A673 (cell line): ENCODE results near the gene ITPR3. TPM values are rescaled to one million over a fixed set of nuclear protein-coding genes. Genes with fewer than 3 reads are reported as not detected.

Experiments used
- BruUV-seq: library from RNA; stranded (reverse); fragments of 400-500 nt; replicated peaks from 2 replicates; lab custom pipeline; 2021; lab: Mats Ljungman, UMichigan
- CTCF ChIA-PET: fragments of 300-600 bp; sonication (Branson Sonifier 250); formaldehyde crosslinking; loops from one replicate; lab custom pipeline; 2022; ENCODE audit warnings: antibody characterized with exemption; lab: Charles Lee
- POLR2A ChIA-PET: fragments of 300-600 bp; sonication (Branson Sonifier 250); formaldehyde crosslinking; loops from one replicate; lab custom pipeline; 2022; ENCODE audit warnings: antibody characterized with exemption; ENCODE audit not compliant: low non-redundant PET; lab: Charles Lee
- DNase-seq: peaks from one replicate; pipeline ENCODE4 v3.0.0-alpha.2; 2015; ENCODE audit warnings: low spot score
- H3K27ac ChIP-seq: fragments of 200-600 bp; sonication (generic); 2 replicates; pipeline ENCODE4 v1.5.1; 2016; ENCODE audit warnings: mixed run types, low read depth, mild to moderate bottlenecking, mixed read lengths, antibody characterized with exemption, low read length; ENCODE audit not compliant: poor library complexity, severe bottlenecking
- H3K27me3 ChIP-seq: fragments of 200-600 bp; sonication (generic); replicated peaks from 2 replicates; pipeline ENCODE4 v1.6.1; 2017; ENCODE audit warnings: mixed run types, low read depth, mild to moderate bottlenecking, mixed read lengths, antibody characterized with exemption, low read length; ENCODE audit not compliant: insufficient read depth, poor library complexity
- H3K36me3 ChIP-seq: fragments of 200-600 bp; sonication (generic); 2 replicates; pipeline ENCODE4 v1.6.1; 2016; ENCODE audit warnings: mixed run types, mild to moderate bottlenecking, mixed read lengths, antibody characterized with exemption, low read length; ENCODE audit not compliant: insufficient read depth, poor library complexity, severe bottlenecking
- H3K4me1 ChIP-seq: fragments of 200-600 bp; sonication (generic); 2 replicates; pipeline ENCODE4 v1.6.1; 2017; ENCODE audit warnings: mixed run types, mild to moderate bottlenecking, mixed read lengths, antibody characterized with exemption, low read length; ENCODE audit not compliant: insufficient read depth, poor library complexity, severe bottlenecking
- H3K4me3 ChIP-seq: fragments of 200-600 bp; sonication (generic); 2 replicates; pipeline ENCODE4 v1.5.1; 2016; ENCODE audit warnings: low read depth, mixed run types, mild to moderate bottlenecking, mixed read lengths, low read length; ENCODE audit not compliant: poor library complexity, severe bottlenecking
- H3K9me3 ChIP-seq: fragments of 200-600 bp; sonication (generic); 2 replicates; pipeline ENCODE4 v1.6.1; 2016; ENCODE audit warnings: mixed run types, low read depth, mild to moderate bottlenecking, mixed read lengths, antibody characterized with exemption, low read length; ENCODE audit not compliant: poor library complexity, severe bottlenecking
- EZH2 ChIP-seq: fragments of 200-600 bp; sonication (generic); IDR thresholded peaks from 2 replicates; pipeline ENCODE4 v1.6.1; 2017; ENCODE audit warnings: borderline replicate concordance, low read depth, mild to moderate bottlenecking, mixed read lengths, antibody characterized with exemption, low read length; ENCODE audit not compliant: poor library complexity, severe bottlenecking
- intact Hi-C: fragments of 100-400 bp; cut with micrococcal nuclease; formaldehyde crosslinking; loops from one replicate; pipeline ENCODE4 v1.10.0; 2022; ENCODE audit not compliant: unreplicated experiment
- total RNA-seq: library from RNA; stranded (reverse); gene quantifications from 2 replicates; pipeline ENCODE4 v1.2.3, GENCODE V29; 2021
- TF ChIP-seq, protein P1 (sequence below): fragments of 300-800, 200-600 bp; sonication (generic); conservative IDR thresholded peaks from 2 replicates; pipeline ENCODE4 v1.5.1; 2017; ENCODE audit warnings: low read depth, mild to moderate bottlenecking, antibody characterized with exemption, low read length, moderate library complexity, mixed read lengths

Gene ITPR3
- total RNA-seq, 1 experiment from 2014 or later, result 27.8 TPM

DNA sequence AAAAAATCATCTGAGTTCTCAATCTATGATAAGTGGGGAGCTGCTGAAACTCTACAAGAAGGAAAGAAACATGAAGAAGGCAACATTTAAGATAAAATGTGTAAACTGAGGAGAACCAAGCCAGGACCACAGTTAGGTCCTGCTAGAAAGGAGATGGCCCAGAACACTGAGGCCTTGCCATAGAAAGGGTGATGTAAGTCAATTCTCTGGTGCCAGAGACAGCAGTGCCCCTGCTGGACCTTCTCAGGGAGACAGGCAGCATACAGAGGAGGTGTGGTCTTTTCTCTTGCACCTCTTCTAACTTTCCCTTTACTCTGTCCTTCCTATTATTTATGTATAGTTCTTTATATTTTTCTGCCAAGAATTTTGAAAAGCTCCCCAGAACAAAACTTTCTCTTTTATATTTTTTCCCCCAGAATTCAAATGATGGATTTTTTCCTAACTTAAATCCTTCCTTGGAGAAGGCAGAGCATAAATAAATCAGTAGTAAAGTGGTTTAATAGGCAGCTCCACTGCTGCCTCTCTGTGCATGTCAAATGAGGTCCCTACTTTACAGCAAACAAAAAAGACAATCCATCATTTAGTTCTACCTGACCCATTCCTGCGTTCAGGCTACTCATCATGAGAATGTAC, 81.3 kb downstream of the ITPR3 start:
- H3K27me3 ChIP-seq, result no peaks in the 10 kb centered on the region
- DNase-seq, result peak; percentile 53
- no peak overlapping the region for H3K27ac ChIP-seq
- intact Hi-C loops, result no loop called here
- POLR2A ChIA-PET, result interaction anchor here (0.6 to 0.8 kb wide), 2 partner anchors 16 to 102 kb away, joined by 5 to 7 read pairs; no protein-coding TSS in a partner anchor
- no TSS peak for BruUV-seq
- H3K9me3 ChIP-seq, result no peaks in the 10 kb centered on the region
- H3K4me3 ChIP-seq, result no peak overlapping the region
- H3K4me1 ChIP-seq, result peaks cover 25% of the 10 kb centered on the region
- no peak for TF ChIP-seq EZH2
- TF ChIP-seq, protein P1, sequence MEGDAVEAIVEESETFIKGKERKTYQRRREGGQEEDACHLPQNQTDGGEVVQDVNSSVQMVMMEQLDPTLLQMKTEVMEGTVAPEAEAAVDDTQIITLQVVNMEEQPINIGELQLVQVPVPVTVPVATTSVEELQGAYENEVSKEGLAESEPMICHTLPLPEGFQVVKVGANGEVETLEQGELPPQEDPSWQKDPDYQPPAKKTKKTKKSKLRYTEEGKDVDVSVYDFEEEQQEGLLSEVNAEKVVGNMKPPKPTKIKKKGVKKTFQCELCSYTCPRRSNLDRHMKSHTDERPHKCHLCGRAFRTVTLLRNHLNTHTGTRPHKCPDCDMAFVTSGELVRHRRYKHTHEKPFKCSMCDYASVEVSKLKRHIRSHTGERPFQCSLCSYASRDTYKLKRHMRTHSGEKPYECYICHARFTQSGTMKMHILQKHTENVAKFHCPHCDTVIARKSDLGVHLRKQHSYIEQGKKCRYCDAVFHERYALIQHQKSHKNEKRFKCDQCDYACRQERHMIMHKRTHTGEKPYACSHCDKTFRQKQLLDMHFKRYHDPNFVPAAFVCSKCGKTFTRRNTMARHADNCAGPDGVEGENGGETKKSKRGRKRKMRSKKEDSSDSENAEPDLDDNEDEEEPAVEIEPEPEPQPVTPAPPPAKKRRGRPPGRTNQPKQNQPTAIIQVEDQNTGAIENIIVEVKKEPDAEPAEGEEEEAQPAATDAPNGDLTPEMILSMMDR, result peak; percentile 44
- CTCF ChIA-PET, result interaction anchor here (0.6 to 1.3 kb wide), 2 partner anchors 86 to 353 kb away, joined by 3 read pairs; no protein-coding TSS in a partner anchor
- peaks cover 29% of the 10 kb centered on the region for H3K36me3 ChIP-seq

DNA sequence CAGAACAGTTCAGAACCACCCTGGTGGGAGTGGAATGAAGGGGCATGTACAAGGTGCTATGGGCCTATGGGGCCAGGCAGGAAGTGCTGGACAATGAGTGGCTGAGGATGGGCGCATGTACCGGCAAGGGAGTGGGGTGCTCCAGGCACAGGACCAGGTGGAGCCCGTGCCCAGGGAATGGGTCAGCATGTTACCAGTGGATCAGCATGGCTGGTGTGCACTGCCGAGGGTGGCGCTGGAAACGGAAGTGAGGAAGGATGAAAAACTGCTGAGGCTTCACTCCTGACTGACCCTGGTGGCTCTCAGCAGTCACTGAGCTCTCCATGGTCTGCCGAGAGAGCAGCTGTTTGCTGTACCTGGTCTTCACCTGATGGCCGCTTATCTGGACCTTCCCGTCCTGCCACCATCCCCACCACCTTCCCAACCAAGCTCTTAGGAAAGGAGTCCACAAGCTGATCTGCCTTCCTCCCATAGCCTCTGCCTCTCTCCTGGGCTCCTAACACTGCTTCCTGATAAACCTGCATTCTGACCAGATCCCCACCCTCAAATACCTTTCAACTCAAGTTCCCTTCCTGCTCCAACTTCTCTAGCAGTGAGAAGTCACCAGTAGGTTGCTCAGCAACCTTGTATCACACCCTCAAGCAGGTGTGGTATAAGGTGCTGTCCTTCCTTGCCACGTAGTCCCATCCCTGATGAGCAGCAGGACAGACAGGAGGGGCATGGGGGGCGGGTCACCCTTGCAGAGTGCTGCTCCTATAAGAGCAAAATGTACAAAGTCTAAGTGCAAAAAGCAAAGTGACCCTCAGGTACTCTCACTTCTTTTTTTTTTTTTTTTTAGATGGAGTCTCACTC, 83.3 kb downstream of the ITPR3 start:
- BruUV-seq, result no TSS peak
- POLR2A ChIA-PET, result no interaction called here
- no peak for DNase-seq
- no peaks in the 10 kb centered on the region for H3K9me3 ChIP-seq
- peaks cover 10% of the 10 kb centered on the region for H3K4me1 ChIP-seq
- CTCF ChIA-PET, result no interaction called here
- no peaks in the 10 kb centered on the region for H3K27me3 ChIP-seq
- H3K36me3 ChIP-seq, result peaks cover 28% of the 10 kb centered on the region
- no peak overlapping the region for H3K27ac ChIP-seq
- no peak for TF ChIP-seq EZH2
- TF ChIP-seq, protein P1, result no peak
- intact Hi-C loops, result no loop called here
- no peak overlapping the region for H3K4me3 ChIP-seq

DNA sequence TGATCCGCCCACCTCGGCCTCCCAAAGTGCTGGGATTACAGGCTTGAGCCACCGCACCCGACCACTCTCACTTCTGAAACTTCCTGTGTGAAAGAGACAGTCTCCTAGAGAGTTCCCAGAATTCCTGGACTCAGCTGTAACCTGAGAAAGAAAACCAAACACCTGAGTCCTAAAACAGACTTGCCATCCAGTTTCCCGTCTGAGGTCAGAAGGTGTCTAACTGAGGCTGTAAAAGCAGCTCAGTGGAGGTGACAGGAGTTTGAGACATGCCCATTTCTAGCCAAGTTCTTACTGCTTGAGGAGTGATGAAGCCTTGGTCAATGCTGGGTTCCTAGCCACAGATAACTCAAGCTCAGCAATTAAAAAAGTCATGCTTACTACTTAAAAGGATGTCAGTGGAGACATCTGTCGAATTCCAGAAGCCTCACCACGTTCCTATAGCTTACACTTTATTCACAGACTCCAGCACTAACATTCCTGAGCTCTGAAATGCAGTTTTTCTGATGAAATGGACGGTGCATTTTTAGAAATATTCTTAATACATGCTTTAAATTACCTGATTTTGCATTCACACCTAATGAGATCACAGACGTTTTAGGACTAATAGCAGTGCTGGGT, 84.3 kb downstream of the ITPR3 start:
- Histone ChIP-seq H3K4me3 (no peak overlapping the region), H3K36me3 (peaks cover 25% of the 10 kb centered on the region), H3K27ac (no peak overlapping the region), H3K4me1 (peaks cover 13% of the 10 kb centered on the region), H3K9me3 (no peaks in the 10 kb centered on the region), H3K27me3 (no peaks in the 10 kb centered on the region)
- no peak for DNase-seq
- ChIA-PET CTCF (no interaction called here), POLR2A (no interaction called here)
- no peak for TF ChIP-seq EZH2
- TF ChIP-seq, protein P1, result no peak
- BruUV-seq, result no TSS peak
- intact Hi-C loops, result no loop called here
